Measurements from ENCODE around the gene LEPROT.
"Not testable (repeated sequence)": the region's sequence is repeated elsewhere in the genome, so short reads cannot be mapped to it uniquely, and the experiment has no call there.

GRCh38 chr1:65465837-65466236, 45.4 kb downstream of the LEPROT start:
- not testable (repeated sequence) for TF ChIP-seq CTCF (optimal IDR thresholded peaks at IDR 0.05 in 1 of 3, IDR thresholded peaks at IDR 0.05 in 1 of 3, conservative IDR thresholded peaks at IDR 0.05 in 1 of 3; ENCODE audit: extremely low read depth in 1 of 3, insufficient read depth in 2 of 3, low read length in 3 of 3); EZH2 (IDR thresholded peaks at IDR 0.05; ENCODE audit: low read length)
